A549 treated with DMSO at 1 μM for 4 hours (cell line): ENCODE data around the gene SIN3B. TPM values are rescaled to one million over a fixed set of nuclear protein-coding genes. Genes with fewer than 3 reads are reported as not detected.

Experiments used
- total RNA-seq: library from RNA; stranded (reverse); fragments of 200-300 nt; extraction: Qiagen RNA extraction; gene quantifications from 5 replicates; pipeline ENCODE4 v1.2.3, GENCODE V29; 2022; ENCODE audit warnings: low read depth

Gene SIN3B
- 15.7 to 23.3 TPM (median 22.4 TPM) in 5 replicates for total RNA-seq

GRCh38 chr19:16829010-16829821 lies at the start of gene SIN3B:
SIN3B (plus strand) TSS chr19:16829398; CDS start chr19:16829421, 23 bp downstream.

GRCh38 chr19:16888629-16889365 lies 59.6 kb downstream of the SIN3B start, which contains the start of gene F2RL3:
F2RL3 (plus strand) TSS chr19:16888999; CDS start chr19:16889190, 191 bp downstream.

Other genes with a start within 250 kb of the SIN3B start
- gene MED26, start 201.2 kb upstream of the SIN3B start, total RNA-seq: 4.4 to 5.6 TPM (median 5.3 TPM) in 5 replicates
- gene SMIM7, start 169.3 kb upstream of the SIN3B start, total RNA-seq: 66.7 to 75.4 TPM (median 74.2 TPM) in 5 replicates
- gene TMEM38A, start 168.3 kb upstream of the SIN3B start, total RNA-seq: 1.3 to 1.7 TPM (median 1.4 TPM) in 5 replicates
- gene NWD1, start 109.6 kb upstream of the SIN3B start, total RNA-seq: not detected in 5 replicates
- gene F2RL3, start 59.6 kb downstream of the SIN3B start, total RNA-seq: not detected in 5 replicates
- gene CPAMD8, start 197.4 kb downstream of the SIN3B start, total RNA-seq: 0.02 to 0.21 TPM in 2 of 5 replicates, not detected in the others
- gene HAUS8, start 246.1 kb downstream of the SIN3B start, total RNA-seq: 13.2 to 17.1 TPM (median 15.8 TPM) in 5 replicates
- 24.2 to 38.4 TPM (median 34.6 TPM) in 5 replicates for gene MYO9B, start 246.4 kb downstream of the SIN3B start, total RNA-seq